Smooth muscle cell (in vitro differentiated cells): ENCODE measurements around the gene DCC. TPM values are rescaled to one million over a fixed set of nuclear protein-coding genes. Genes with fewer than 3 reads are reported as not detected.

Source experiments
- DNase-seq: peaks from one replicate; lab custom pipeline; 2025; ENCODE audit not compliant: unreplicated experiment; lab: John Stamatoyannopoulos, UW
- H2AFZ ChIP-seq: fragments of 200-600 bp; sonication (generic); 2 replicates; pipeline ENCODE4 v1.6.0; 2016; ENCODE audit warnings: antibody characterized with exemption, low read depth, mild to moderate bottlenecking
- H3F3A ChIP-seq: fragments of 200-600 bp; sonication (generic); 2 replicates; pipeline ENCODE4 v1.6.0; 2017; ENCODE audit warnings: antibody characterized with exemption, low read depth
- H3K27ac ChIP-seq: fragments of 200-600 bp; sonication (generic); 2 replicates; pipeline ENCODE4 v1.5.1; 2016; ENCODE audit warnings: low read depth, mild to moderate bottlenecking
- H3K27me3 ChIP-seq: fragments of 200-600 bp; sonication (generic); 2 replicates; pipeline ENCODE4 v1.6.1; 2016; ENCODE audit warnings: low read depth, mild to moderate bottlenecking
- H3K36me3 ChIP-seq: fragments of 200-600 bp; sonication (generic); 2 replicates; pipeline ENCODE4 v1.5.1; 2016; ENCODE audit warnings: low read depth
- H3K4me1 ChIP-seq: fragments of 200-600 bp; sonication (generic); 2 replicates; pipeline ENCODE4 v1.5.1; 2016; ENCODE audit warnings: low read depth
- H3K4me2 ChIP-seq: fragments of 200-600 bp; sonication (generic); 2 replicates; pipeline ENCODE4 v1.6.0; 2016; ENCODE audit warnings: mild to moderate bottlenecking
- H3K4me3 ChIP-seq: fragments of 200-600 bp; sonication (generic); 2 replicates; pipeline ENCODE4 v1.5.1; 2016; ENCODE audit warnings: mild to moderate bottlenecking
- H3K79me2 ChIP-seq: fragments of 200-600 bp; sonication (generic); 2 replicates; pipeline ENCODE4 v1.6.0; 2016; ENCODE audit warnings: low read depth, mild to moderate bottlenecking
- H3K9ac ChIP-seq: fragments of 200-600 bp; sonication (generic); 2 replicates; pipeline ENCODE4 v1.6.0; 2016; ENCODE audit warnings: low read depth
- H3K9me3 ChIP-seq: fragments of 200-600 bp; sonication (generic); replicated peaks from 2 replicates; pipeline ENCODE4 v1.5.1; 2016; ENCODE audit warnings: low read depth
- H4K20me1 ChIP-seq: fragments of 200-600 bp; sonication (generic); 2 replicates; pipeline ENCODE4 v1.6.0; 2016; ENCODE audit warnings: low read depth
- CTCF ChIP-seq: fragments of 200-600 bp; sonication (generic); IDR thresholded peaks from 2 replicates; pipeline ENCODE4 v1.5.1; 2017; ENCODE audit warnings: borderline replicate concordance, mild to moderate bottlenecking, antibody characterized with exemption; ENCODE audit not compliant: insufficient read depth, poor library complexity, severe bottlenecking
- WGBS: methylation state at CpG from one replicate; pipeline ENCODE4 v1.1.7; 2016; ENCODE audit warnings: low lambda C conversion rate; 5-methylcytosine and 5-hydroxymethylcytosine counted together
- polyA plus RNA-seq: library from polyadenylated mRNA; unstranded; fragments of >200 nt; fragmentation: Nextera tagmentation; extraction: Ambion mirVana; gene quantifications from 2 replicates; pipeline ENCODE4 v1.2.1, GENCODE V29; 2016
- total RNA-seq: library from RNA; depleted of rRNA; stranded (reverse); fragments of >200 nt; gene quantifications from 2 replicates; pipeline ENCODE4 v1.2.3, GENCODE V29; 2014

The DCC gene
- total and polyA plus RNA-seq, 2 experiments from 2014 or later, result not detected

- no peak overlapping the region for H3K4me2 ChIP-seq
- H3K9ac ChIP-seq, result no peak overlapping the region
- no peak for TF ChIP-seq CTCF
- H3K27me3 ChIP-seq, result no peaks in the 10 kb centered on the region
- H4K20me1 ChIP-seq, result no peaks in the 10 kb centered on the region
- no peak overlapping the region for H3K27ac ChIP-seq
- no peaks in the 10 kb centered on the region for H3K4me1 ChIP-seq
- H3K36me3 ChIP-seq, result no peaks in the 10 kb centered on the region
- H3K9me3 ChIP-seq, result no peaks in the 10 kb centered on the region
- WGBS, result 85% methylated on average over 3 of the region's 3 CpGs
- no peak for DNase-seq
- H3K4me3 ChIP-seq, result no peak overlapping the region
- H3F3A ChIP-seq, result no peaks in the 10 kb centered on the region
- H3K79me2 ChIP-seq, result no peaks in the 10 kb centered on the region
- no peak overlapping the region for H2AFZ ChIP-seq
Observed at GRCh38 chr18:53025247-53025646, 685.2 kb downstream of the DCC start.

GRCh38 chr18:53028565-53028964, 688.6 kb downstream of the DCC start:
- TF ChIP-seq CTCF, result no peak
- no peak for DNase-seq
- Histone ChIP-seq H3K4me1 (no peaks in the 10 kb centered on the region), H4K20me1 (no peaks in the 10 kb centered on the region), H3K4me3 (no peak overlapping the region), H3K4me2 (no peak overlapping the region), H3K36me3 (no peaks in the 10 kb centered on the region), H3F3A (no peaks in the 10 kb centered on the region), H3K9ac (no peak overlapping the region), H3K27ac (no peak overlapping the region), H3K27me3 (no peaks in the 10 kb centered on the region), H2AFZ (no peak overlapping the region), H3K9me3 (no peaks in the 10 kb centered on the region), H3K79me2 (no peaks in the 10 kb centered on the region)
- 77% methylated on average over 1 of the region's 1 CpG for WGBS

- no peaks in the 10 kb centered on the region for H3K79me2 ChIP-seq
- H3K36me3 ChIP-seq, result no peaks in the 10 kb centered on the region
- 86% methylated on average over 3 of the region's 3 CpGs for WGBS
- no peak overlapping the region for H3K9ac ChIP-seq
- no peak for TF ChIP-seq CTCF
- DNase-seq, result no peak
- no peaks in the 10 kb centered on the region for H3K4me1 ChIP-seq
- H3F3A ChIP-seq, result no peaks in the 10 kb centered on the region
- H3K27ac ChIP-seq, result no peak overlapping the region
- no peak overlapping the region for H3K4me3 ChIP-seq
- no peaks in the 10 kb centered on the region for H4K20me1 ChIP-seq
- H2AFZ ChIP-seq, result no peak overlapping the region
- no peaks in the 10 kb centered on the region for H3K9me3 ChIP-seq
- H3K4me2 ChIP-seq, result no peak overlapping the region
- no peaks in the 10 kb centered on the region for H3K27me3 ChIP-seq
Observed at GRCh38 chr18:53033128-53033527, 693.1 kb downstream of the DCC start.

- H3K4me1 ChIP-seq, result no peaks in the 10 kb centered on the region
- no peak for TF ChIP-seq CTCF
- no peaks in the 10 kb centered on the region for H3K36me3 ChIP-seq
- H3K27me3 ChIP-seq, result no peaks in the 10 kb centered on the region
- no peak overlapping the region for H3K9ac ChIP-seq
- H3K27ac ChIP-seq, result no peak overlapping the region
- H3K79me2 ChIP-seq, result no peaks in the 10 kb centered on the region
- H4K20me1 ChIP-seq, result no peaks in the 10 kb centered on the region
- no peaks in the 10 kb centered on the region for H3F3A ChIP-seq
- no peaks in the 10 kb centered on the region for H3K9me3 ChIP-seq
- no peak overlapping the region for H3K4me3 ChIP-seq
- no peak overlapping the region for H2AFZ ChIP-seq
- no peak for DNase-seq
- no peak overlapping the region for H3K4me2 ChIP-seq
Observed at GRCh38 chr18:53038608-53039007, 698.6 kb downstream of the DCC start.
